Measurements from ENCODE around the gene KRT32. TPM values are rescaled to one million over a fixed set of nuclear protein-coding genes. Genes with fewer than 3 reads are reported as not detected.

KRT32 gene
- total RNA-seq, 1 donor from 2014 or later, result not detected

Small RNAs within 50 kb of the gene (small RNA-seq; reads per million reads assigned to genes)
- 0.74 reads per million, percentile 55 among the genes with 10 or more reads in this experiment for gene RNU2-32P

Other genes starting within 250 kb of the KRT32 start
- not detected for gene KRTAP9-2, start 240.7 kb downstream of the KRT32 start, total RNA-seq
- not detected for gene KRTAP9-3, start 234.9 kb downstream of the KRT32 start, total RNA-seq
- not detected for gene KRTAP9-8, start 229.4 kb downstream of the KRT32 start, total RNA-seq
- not detected for gene KRTAP9-4, start 217.7 kb downstream of the KRT32 start, total RNA-seq
- not detected for gene KRTAP9-9, start 212.0 kb downstream of the KRT32 start, total RNA-seq
- not detected for gene KRTAP9-6, start 202.0 kb downstream of the KRT32 start, total RNA-seq
- not detected for gene KRTAP9-7, start 191.7 kb downstream of the KRT32 start, total RNA-seq
- gene KRTAP29-1, start 164.5 kb downstream of the KRT32 start, total RNA-seq, result not detected
- not detected for gene KRTAP16-1, start 158.1 kb downstream of the KRT32 start, total RNA-seq
- not detected for gene KRTAP17-1, start 151.7 kb downstream of the KRT32 start, total RNA-seq
- not detected for gene KRT33A, start 116.6 kb downstream of the KRT32 start, total RNA-seq
- gene KRT33B, start 97.6 kb downstream of the KRT32 start, total RNA-seq, result not detected
- 0.41 TPM for gene KRT34, start 85.1 kb downstream of the KRT32 start, total RNA-seq
- gene KRT31, start 69.8 kb downstream of the KRT32 start, total RNA-seq, result 1.2 TPM
- not detected for gene KRT37, start 42.8 kb downstream of the KRT32 start, total RNA-seq
- not detected for gene KRT38, start 26.4 kb downstream of the KRT32 start, total RNA-seq
- gene KRT35, start 13.8 kb upstream of the KRT32 start, total RNA-seq, result not detected
- not detected for gene KRT36, start 22.5 kb upstream of the KRT32 start, total RNA-seq
- gene KRT13, start 38.2 kb upstream of the KRT32 start, total RNA-seq, result not detected
- not detected for gene KRT15, start 51.5 kb upstream of the KRT32 start, total RNA-seq
- gene KRT19, start 60.9 kb upstream of the KRT32 start, total RNA-seq, result 24.5 TPM
- not detected for gene KRT9, start 104.7 kb upstream of the KRT32 start, total RNA-seq
- not detected for gene KRT14, start 119.5 kb upstream of the KRT32 start, total RNA-seq
- gene KRT16, start 145.4 kb upstream of the KRT32 start, total RNA-seq, result not detected
- gene KRT17, start 157.2 kb upstream of the KRT32 start, total RNA-seq, result under 0.01 TPM
- gene EIF1, start 221.5 kb upstream of the KRT32 start, total RNA-seq, result 70.1 TPM
- gene GAST, start 244.9 kb upstream of the KRT32 start, total RNA-seq, result not detected

All from frontal cortex (tissue), 1 donor.